ENCODE results near the gene MROH8.
"Not testable (repeated sequence)": the region's sequence is repeated elsewhere in the genome, so short reads cannot be mapped to it uniquely, and the experiment has no call there.

DNA sequence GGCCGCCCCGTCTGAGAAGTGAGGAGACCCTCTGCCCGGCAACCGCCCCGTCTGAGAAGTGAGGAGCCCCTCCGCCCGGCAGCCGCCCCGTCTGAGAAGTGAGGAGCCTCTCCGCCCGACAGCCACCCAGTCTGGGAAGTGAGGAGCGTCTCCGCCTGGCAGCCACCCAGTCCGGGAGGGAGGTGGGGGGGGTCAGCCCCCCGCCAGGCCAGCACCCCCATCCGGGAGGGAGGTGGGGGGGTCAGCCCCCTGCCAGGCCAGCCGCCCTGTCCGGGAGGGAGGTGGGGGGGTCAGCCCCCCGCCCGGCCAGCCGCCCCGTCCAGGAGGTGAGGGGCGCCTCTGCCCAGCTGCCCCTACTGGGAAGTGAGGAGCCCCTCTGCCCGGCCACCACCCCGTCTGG lies 109.8 kb downstream of the MROH8 start:
- not testable (repeated sequence) for TF ChIP-seq CTCF (conservative IDR thresholded peaks at IDR 0.05; ENCODE audit: low read length); EZH2phosphoT487 (IDR thresholded peaks at IDR 0.05; ENCODE audit: borderline replicate concordance, low read depth, low read length)

Data from OCI-LY7 (cell line).